ENCODE results near the gene CDK12.
A peak's percentile ranks its signal among the peaks of the same experiment; 100 is the strongest.
"Not testable (repeated sequence)": the region's sequence is repeated elsewhere in the genome, so short reads cannot be mapped to it uniquely, and the experiment has no call there.

CDK12 gene

DNA sequence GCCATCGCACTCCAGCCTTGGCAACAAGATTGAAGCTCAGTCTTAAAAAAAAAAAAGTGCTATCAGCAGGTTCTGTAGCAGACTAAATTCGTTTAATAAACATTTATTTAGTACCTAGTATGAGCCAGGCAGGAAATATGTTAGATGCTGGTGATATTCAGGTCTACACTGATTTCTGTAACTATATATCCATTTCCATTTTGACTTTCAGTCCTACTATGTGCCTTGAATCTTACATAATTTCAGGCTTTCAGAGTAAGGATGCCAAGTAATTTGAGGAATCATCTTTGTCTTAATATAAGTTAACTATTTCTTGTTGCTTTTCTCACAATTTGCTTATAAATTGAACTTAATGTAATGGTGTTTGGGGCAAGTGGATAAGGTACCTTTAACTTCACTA is 46.2 kb downstream of the CDK12 start:
- no peak for DNase-seq

DNA sequence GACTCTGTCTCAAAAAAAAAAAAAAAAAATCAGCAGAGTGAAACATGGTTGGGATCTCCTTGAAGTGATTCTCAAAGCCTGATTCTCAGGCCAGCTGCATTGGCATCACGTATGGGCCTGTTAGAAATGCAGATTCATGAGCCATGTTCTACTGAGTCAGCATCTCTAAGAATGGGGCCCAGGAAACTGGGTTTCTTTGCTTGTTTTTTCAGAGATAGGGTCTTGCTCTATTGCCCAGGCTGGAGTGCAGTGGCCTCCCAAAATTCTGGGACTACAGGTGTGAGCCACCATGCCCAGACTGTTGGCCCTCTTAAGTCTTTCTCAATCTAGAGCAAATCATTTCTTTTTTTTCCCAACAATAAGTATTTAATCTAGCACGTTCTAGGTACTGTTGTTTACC is 47.7 kb downstream of the CDK12 start:
- no peak for DNase-seq

DNA sequence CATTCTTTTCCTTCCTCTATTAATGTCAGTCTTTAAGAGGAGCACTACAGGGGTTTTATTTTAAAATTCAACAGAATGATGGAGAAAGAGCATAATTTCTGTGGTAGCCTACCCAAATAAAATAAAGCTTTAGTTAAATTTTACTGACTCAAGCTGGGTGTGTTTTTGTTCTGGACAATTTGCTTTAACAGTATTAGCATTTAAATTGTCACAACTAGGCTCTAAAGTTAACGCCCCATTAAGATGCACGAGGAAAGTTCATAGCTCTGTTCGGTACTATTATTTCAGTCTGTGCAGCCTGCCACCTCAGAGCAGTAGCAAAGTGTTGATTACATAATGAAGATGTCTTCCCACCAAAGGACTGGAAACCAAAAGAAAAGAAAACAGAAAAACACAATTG is 52.0 kb downstream of the CDK12 start:
- DNase-seq: no peak

DNA sequence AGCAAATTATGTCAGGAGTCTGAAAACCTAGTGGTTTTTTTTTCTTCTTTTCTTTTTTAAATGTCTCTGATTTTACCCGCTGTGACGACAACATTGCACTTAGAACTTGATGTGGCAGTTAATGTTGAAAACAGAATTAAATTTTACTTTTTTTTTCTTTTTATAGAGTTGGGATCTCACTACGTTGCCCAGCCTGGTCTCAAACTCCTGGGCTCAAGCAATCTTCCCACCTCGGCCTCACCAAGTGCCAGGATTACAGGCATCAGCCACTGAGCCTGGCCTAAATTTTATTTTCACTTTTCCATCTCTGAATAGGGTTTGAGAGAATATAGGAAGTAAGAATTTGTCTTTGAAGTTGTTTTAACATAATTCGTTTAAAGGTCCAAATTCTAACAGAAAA is 52.6 kb downstream of the CDK12 start:
- no peak for DNase-seq

DNA sequence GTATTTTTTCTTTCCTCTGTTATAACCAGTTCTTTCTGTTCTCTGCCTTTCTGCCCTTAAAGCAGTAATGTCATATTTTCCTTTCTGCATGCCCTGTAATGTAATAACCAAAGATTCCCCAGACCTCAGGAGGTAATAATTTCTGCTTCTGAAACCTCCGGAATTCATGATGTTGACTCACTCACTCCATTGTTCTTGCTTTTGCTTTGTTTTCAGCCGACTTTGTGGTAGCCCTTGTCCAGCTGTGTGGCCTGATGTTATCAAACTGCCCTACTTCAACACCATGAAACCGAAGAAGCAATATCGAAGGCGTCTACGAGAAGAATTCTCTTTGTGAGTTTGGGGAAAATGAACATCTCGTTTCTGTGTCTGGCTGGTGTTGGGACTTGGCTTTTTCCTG is 55.9 kb downstream of the CDK12 start:
- no peak for DNase-seq

DNA sequence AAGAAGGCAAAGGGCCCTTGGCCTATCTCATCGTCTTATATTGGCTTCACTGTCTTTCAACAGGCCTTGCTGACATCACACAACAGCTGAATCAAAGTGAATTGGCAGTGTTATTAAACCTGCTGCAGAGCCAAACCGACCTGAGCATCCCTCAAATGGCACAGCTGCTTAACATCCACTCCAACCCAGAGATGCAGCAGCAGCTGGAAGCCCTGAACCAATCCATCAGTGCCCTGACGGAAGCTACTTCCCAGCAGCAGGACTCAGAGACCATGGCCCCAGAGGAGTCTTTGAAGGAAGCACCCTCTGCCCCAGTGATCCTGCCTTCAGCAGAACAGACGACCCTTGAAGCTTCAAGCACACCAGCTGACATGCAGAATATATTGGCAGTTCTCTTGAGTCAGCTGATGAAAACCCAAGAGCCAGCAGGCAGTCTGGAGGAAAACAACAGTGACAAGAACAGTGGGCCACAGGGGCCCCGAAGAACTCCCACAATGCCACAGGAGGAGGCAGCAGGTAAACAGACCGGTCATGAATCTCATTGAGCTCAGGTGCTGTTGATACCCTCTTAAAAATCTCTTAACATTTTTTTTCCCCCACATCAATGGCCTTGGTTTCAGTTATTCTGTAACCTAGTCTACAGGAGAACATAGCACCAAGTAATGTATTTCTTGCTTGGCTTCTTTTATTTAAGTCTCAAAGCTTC is 64.7 kb downstream of the CDK12 start:
- DNase-seq: no peak

DNA sequence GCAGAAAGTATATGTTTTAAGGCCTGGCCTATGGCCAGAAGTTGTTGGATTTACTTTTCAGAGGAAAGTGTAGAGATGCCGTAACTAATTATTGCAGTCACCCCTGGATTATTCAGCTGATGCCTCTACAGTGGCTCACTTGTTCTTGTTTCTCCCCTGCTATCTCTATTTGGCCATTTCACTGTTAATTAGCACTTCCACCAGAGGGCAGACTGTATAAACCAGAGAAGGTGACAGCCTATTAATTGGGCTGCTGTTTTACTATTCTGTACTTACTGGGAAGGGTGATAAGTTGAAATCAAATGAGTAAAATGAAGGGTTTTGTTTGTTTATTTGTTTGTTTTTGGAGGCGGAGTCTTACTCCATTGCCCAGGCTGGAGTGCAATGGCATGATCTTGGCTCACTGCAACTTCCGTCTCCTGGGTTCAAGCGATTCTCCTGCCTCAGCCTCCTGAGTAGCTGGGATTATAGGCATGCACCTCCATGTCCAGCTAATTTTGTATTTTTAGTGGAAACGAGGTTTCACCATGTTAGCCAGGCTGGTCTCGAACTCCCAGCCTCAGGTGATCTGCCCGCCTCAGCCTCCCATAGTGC is 66.0 kb downstream of the CDK12 start:
- DNase-seq: peak; percentile 9 to 44

DNA sequence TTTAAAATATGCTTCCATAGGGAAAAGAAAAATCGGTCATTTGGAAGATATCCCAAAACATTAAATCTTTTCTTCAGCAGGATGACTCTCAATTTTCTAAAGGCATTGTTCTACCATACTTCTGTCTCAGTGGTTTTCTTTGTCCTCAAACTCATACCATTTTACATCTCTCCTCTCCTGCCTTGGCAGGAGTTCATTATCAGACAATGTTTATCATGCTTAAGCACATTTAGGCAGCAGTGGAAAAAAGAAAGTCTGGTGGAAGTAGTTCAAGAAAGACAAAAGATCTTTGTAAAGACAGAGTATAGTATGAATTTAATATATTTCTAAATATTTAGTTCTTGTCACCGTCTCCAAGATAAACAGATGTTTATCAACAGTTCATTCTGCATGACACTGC is 68.2 kb downstream of the CDK12 start:
- DNase-seq: no peak

DNA sequence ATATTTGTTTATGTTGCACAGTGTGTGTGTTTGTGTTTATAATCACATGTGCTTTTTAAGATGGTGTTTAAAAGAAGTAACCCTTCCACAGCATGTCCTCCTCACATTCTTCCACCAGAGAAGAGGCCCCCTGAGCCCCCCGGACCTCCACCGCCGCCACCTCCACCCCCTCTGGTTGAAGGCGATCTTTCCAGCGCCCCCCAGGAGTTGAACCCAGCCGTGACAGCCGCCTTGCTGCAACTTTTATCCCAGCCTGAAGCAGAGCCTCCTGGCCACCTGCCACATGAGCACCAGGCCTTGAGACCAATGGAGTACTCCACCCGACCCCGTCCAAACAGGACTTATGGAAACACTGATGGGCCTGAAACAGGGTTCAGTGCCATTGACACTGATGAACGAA is 69.2 kb downstream of the CDK12 start:
- DNase-seq: no peak

DNA sequence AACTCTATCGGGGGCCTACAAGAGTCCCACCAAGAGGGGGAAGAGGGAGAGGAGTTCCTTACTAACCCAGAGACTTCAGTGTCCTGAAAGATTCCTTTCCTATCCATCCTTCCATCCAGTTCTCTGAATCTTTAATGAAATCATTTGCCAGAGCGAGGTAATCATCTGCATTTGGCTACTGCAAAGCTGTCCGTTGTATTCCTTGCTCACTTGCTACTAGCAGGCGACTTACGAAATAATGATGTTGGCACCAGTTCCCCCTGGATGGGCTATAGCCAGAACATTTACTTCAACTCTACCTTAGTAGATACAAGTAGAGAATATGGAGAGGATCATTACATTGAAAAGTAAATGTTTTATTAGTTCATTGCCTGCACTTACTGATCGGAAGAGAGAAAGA is 70.0 kb downstream of the CDK12 start:
- DNase-seq: no peak

DNA sequence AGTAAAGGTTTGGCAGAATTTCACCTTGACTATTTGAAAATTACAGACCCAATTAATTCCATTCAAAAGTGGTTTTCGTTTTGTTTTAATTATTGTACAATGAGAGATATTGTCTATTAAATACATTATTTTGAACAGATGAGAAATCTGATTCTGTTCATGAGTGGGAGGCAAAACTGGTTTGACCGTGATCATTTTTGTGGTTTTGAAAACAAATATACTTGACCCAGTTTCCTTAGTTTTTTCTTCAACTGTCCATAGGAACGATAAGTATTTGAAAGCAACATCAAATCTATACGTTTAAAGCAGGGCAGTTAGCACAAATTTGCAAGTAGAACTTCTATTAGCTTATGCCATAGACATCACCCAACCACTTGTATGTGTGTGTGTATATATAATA is 72.6 kb downstream of the CDK12 start:
- no peak for DNase-seq

DNA sequence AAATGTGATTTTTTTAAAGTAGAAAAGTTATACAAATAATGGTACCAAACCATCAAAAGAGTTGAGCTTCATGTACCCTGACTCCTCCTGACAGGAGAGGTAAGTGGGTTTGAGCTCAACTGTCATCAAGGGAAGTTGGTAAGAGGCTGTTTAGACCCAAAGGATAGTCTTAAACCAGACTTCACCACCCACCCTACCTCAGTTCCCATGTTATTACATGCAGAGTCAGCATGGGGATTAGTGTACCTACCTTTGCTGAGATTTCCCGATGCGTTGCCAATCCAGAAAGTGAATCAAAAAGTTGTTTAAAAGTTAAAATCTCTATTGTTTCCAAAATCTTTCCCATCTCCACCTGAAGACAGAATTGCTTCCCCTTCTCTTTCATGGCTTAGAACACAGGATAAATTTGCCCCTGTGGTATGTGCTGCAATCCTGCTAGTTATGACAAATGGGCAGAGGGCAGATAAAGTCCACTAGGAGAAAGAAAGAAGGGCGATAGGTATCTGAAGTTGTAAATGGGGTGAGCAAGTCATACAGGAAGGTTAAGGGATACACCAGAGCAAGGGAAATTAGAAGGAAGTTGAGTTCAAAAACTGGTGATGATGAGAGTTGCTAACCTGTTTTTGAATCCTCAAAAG is 73.6 kb downstream of the CDK12 start:
- DNase-seq: no peak

DNA sequence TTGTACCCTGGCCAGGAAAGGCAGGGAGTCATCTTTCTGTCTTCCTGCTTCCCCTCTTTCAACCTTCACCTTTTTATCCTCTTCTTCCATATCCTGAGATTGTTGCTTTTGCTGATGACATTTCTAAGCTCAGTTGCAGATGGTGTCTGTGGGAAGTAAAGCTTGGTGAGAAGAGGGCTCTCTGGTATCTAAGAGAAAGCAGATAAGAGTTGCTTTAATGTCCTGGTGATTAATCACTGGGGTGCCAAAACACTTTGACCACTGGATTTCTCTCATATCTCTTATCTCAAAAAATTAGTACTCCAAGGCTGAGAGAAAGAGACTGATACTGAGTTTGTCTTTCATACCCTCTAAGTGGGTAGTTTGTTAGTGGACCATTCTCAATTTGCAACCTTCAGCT is 75.2 kb downstream of the CDK12 start:
- DNase-seq: no peak

DNA sequence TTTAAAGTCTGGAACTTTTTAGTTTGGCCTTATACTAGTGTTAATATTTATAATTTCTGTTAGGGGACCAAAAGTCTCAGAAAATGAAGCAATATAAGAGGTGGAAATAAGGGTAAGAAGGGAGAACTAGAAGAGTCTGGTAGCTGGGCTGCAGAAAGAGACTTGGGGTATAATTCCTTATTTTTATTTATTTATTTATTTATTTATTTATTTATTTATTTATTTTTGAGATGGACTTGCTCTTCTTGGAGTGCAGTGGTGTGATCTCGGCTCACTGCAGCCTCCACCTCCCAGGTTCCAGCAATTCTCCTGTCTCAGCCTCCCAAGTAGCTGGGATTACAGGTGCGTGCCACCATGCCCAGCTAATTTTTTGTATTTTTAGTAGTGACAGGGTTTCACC is 76.1 kb downstream of the CDK12 start:
- DNase-seq: not testable (repeated sequence)

DNA sequence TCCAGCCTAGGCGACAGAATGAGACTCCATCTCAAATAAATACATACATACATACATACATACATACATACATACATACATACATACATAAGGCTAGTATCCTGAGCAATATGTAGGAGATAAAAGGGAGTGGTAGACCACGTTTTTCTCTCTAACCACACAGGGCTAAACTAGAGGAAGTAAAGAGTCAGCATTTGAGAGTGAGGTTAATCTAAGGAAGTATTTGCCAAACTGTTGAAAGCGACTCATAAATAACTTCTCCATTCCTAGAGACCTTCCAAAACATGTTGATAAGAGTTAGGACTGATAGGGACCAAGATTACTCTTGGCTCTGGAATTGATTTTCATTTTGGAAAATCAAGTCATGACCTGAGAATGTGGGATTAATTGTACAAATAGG is 77.6 kb downstream of the CDK12 start:
- peak; percentile 61 to 83 for DNase-seq

DNA sequence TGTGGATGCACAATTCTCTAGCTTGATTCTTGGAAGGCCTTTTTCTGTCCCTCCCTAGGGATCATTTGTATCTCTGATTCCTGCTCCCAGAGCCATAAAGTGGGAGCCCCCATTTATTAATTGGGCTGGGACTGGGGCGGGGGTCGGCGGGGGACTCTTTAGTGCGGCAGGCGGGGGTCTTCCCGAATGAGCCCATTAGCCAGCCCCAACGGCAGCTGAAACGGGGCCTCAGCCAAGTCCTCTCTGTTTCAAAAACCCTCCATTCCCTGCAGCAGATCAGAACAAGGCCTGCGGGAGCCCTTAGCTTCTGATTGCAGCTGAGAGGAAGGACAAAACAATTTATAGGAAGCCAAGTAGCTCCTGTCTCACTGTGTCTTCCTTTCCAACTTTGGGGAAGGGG is 79.3 kb downstream of the CDK12 start:
- no peak for DNase-seq

DNA sequence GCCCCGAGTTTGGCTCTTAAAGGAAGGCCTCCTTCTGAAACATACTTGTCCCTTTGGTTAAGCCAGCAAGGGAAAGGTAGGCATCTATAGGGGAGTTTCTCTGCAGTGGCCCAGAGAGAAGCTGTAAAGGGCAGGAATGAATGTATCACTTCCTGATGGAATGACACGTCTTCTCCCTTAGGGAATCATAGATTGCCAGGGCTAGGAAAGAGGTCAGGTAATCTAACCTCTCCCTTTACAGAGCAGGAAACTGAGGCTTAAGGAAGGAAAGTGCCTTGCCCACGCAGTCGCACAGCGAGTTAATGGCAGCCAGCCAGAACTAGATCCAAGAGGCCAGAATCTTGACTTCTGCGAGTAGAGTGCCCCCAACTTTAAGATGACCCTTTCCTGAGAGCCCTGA is 80.4 kb downstream of the CDK12 start:
- DNase-seq: no peak

DNA sequence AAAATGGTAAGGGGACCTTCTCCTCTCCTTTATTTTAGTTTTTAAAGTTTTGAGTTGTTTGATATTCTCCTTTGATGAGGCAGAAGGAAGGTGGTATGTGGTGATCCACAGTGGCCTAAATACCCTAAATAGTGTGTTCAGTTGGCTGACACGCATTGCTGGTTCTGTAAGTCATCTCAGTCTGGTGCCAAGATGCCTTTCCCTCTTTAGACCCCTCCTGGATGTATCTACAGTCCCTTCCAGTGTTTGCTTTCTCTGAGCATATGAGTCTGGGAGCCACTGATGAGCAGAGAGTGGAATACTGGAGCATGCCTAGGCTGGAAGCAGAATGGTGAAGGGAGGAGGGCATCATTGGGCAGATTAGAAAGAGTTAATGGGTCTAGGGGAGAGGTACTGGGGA is 81.9 kb downstream of the CDK12 start:
- DNase-seq: no peak

DNA sequence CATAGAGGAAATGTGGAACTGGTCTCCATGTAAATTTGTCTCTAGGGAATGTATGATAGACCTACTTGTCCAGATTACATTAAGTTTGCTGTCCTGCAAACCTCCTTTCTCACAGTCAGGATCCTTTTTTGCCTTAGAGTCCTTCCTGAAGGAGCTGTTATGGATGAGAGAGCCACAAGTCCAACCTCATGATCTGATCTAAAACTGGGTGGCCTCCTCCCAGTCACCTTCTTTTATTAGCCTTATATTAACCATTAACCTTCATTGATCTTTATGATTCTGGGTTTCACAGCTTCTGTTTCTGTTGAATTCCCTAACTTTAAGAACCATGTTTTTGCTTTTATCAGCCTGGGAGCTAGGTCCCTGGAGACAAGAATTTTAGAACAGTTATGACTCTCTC is 82.4 kb downstream of the CDK12 start:
- no peak for DNase-seq

DNA sequence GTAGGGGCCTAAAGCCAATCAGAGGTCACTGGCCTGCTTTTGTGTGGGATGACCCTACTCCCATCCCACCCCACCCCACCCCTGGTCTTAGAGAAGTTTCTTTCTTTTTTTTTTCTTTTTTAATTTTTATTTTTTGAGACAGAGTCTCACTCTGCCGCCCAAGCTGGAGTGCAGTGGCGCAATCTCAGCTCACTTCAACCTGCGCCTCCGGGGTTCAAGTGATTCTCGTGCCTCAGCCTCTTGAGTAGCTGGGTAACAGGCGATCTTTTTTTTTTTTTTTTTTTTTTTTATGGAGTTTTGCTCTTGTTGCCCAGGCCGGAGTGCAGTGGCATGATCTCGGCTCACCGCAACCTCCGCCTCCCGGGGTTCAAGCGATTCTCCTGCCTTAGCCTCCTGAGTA is 83.1 kb downstream of the CDK12 start:
- DNase-seq: not testable (repeated sequence)

DNA sequence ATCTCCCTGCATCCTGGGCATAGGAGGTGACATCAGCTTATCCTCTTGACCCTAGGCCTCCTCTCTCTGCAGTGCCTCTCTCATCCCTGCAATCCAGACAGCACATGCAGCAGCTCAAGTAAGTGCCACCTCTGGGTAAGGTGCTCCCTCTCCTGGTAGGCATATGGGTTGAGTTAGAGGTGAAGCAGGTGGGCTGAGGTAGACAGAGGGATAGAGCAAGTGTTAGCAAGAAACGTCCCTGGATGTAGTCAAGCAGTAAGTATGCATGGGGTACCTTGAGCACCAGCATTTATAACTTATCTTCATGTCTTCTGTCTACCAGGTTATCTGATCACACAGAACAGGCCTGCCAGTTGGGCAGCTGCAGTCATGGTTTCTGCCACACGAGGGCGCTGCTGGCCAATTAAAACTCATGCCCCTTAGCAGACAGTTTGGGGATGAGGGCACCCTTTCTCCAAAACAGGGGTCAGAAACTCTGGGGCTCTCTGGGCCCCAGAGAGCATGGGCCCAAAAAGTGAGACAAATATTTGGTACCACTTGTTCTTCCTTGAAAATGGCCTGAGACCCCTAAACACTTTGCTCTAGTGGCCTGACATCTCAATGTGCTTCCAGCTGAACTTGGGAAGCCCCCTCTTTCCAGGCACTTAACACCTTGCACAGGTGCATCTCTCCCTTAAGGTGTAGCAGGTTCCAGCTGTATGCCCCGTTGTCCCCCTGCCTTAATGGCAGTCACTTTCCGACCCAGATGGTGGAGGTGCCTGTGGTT is 86.6 kb downstream of the CDK12 start:
- peak; percentile 66 to 71 for DNase-seq

DNA sequence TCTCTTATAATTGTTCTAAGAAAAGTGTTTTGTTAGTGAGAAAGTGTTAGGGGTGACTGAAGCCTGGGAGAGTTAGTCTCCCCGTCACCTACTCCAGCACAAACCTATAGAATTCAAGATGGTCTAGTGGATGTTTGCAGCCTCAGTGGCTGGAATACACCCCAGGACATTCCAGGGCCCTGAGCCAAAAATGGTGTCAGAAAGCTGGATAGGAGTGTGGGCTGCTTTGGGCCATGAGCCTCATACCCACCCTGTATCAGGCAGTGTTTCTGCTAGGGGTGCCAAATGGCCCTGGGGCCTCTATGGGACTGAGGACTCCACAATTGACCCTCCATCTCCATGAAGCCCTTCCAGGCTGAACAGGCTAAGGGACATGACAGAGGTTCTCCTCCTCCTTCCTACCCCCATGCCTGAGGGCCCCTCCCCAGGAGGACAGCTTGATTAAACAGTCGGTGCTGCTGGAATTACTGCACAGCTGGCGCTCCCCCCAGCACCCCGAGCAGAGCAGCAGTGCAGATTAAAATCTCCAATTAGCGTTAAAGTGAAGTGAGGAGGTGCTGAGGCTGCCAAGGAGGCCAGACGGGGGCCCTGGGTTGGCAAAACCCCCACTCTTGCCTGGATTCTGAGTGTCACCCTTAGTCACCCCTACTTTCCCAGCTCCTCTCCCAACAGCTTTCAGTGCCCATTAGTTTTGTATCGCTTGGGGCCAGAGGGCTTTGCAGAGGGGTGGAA is 87.4 kb downstream of the CDK12 start:
- no peak for DNase-seq

Measured in inflammatory macrophage (primary cell).